ENCODE data around the gene PCDHB16. TPM values are rescaled to one million over a fixed set of nuclear protein-coding genes. Genes with fewer than 3 reads are reported as not detected.
A peak's percentile ranks its signal among the peaks of the same experiment; 100 is the strongest.
"Not testable (repeated sequence)": the region's sequence is repeated elsewhere in the genome, so short reads cannot be mapped to it uniquely, and the experiment has no call there.

Gene PCDHB16
- total RNA-seq, 1 donor from 2014 or later, result 6.1 TPM

GRCh38 chr5:141186897-141187512 lies 4.8 kb downstream of the PCDHB16 start, which contains the start of gene PCDHB9:
PCDHB9 (plus strand) TSS chr5:141187161; CDS start chr5:141187319, 158 bp downstream.
- peak within 1 kb of the TSS; percentile 44 for H3K4me3 Mint-ChIP-seq (ENCODE audit: unreplicated experiment)
- peaks cover 53% of the 10 kb centered on the region for H3K9me3 Mint-ChIP-seq (ENCODE audit: low read depth)
- no peaks in the 10 kb centered on the region for H3K27me3 Mint-ChIP-seq (ENCODE audit: low read depth)
- no peaks in the 10 kb centered on the region for H3K4me1 Mint-ChIP-seq (ENCODE audit: low read depth)
- DNase-seq (ENCODE audit: low spot score), result no peak
- no peak within 1 kb of the TSS for H3K27ac Mint-ChIP-seq (ENCODE audit: unreplicated experiment)
- peak; percentile 60 for TF ChIP-seq CTCF (IDR thresholded peaks at IDR 0.05)
- peaks cover 43% of the 10 kb centered on the region for H3K36me3 Mint-ChIP-seq (ENCODE audit: low read depth)

- not testable (repeated sequence) for H3K27me3 Mint-ChIP-seq (ENCODE audit: low read depth); H3K4me1 Mint-ChIP-seq (ENCODE audit: low read depth); H3K27ac Mint-ChIP-seq (ENCODE audit: unreplicated experiment); DNase-seq (ENCODE audit: low spot score); H3K4me3 Mint-ChIP-seq (ENCODE audit: unreplicated experiment)
- Mint-ChIP-seq H3K9me3 (ENCODE audit: low read depth) (peaks cover 53% of the 10 kb centered on the region), H3K36me3 (ENCODE audit: low read depth) (peaks cover 34% of the 10 kb centered on the region)
These were observed 6.5 kb downstream of the PCDHB16 start for GRCh38 chr5:141188682-141189081.

- Mint-ChIP-seq H3K9me3 (ENCODE audit: low read depth) (peaks cover 52% of the 10 kb centered on the region), H3K36me3 (ENCODE audit: low read depth) (peaks cover 34% of the 10 kb centered on the region)
- H3K4me3 Mint-ChIP-seq (ENCODE audit: unreplicated experiment); H3K27me3 Mint-ChIP-seq (ENCODE audit: low read depth); DNase-seq (ENCODE audit: low spot score); H3K4me1 Mint-ChIP-seq (ENCODE audit: low read depth); H3K27ac Mint-ChIP-seq (ENCODE audit: unreplicated experiment): not testable (repeated sequence)
These were observed 6.9 kb downstream of the PCDHB16 start for GRCh38 chr5:141189131-141189530.

- peaks cover 26% of the 10 kb centered on the region for H3K36me3 Mint-ChIP-seq (ENCODE audit: low read depth)
- H3K27me3 Mint-ChIP-seq (ENCODE audit: low read depth), result no peaks in the 10 kb centered on the region
- H3K4me3 Mint-ChIP-seq (ENCODE audit: unreplicated experiment), result peak within 1 kb of the TSS; percentile 55
- TF ChIP-seq CTCF (IDR thresholded peaks at IDR 0.05), result peak; percentile 68
- H3K4me1 Mint-ChIP-seq (ENCODE audit: low read depth), result peaks cover 3% of the 10 kb centered on the region
- no peak within 1 kb of the TSS for H3K27ac Mint-ChIP-seq (ENCODE audit: unreplicated experiment)
- no peak for DNase-seq (ENCODE audit: low spot score)
- peaks cover 47% of the 10 kb centered on the region for H3K9me3 Mint-ChIP-seq (ENCODE audit: low read depth)
These were observed 10.0 kb downstream of the PCDHB16 start, which contains the start of gene PCDHB10 for GRCh38 chr5:141192110-141192725. PCDHB10 (plus strand) TSS chr5:141192353; CDS start chr5:141192553, 200 bp downstream.

- H3K4me3 Mint-ChIP-seq (ENCODE audit: unreplicated experiment); H3K4me1 Mint-ChIP-seq (ENCODE audit: low read depth); H3K27me3 Mint-ChIP-seq (ENCODE audit: low read depth); DNase-seq (ENCODE audit: low spot score); H3K27ac Mint-ChIP-seq (ENCODE audit: unreplicated experiment): not testable (repeated sequence)
- peaks cover 56% of the 10 kb centered on the region for H3K9me3 Mint-ChIP-seq (ENCODE audit: low read depth)
- peaks cover 22% of the 10 kb centered on the region for H3K36me3 Mint-ChIP-seq (ENCODE audit: low read depth)
These were observed 12.1 kb downstream of the PCDHB16 start for GRCh38 chr5:141194332-141194731.

GRCh38 chr5:141196363-141196762 lies 14.2 kb downstream of the PCDHB16 start:
- H3K4me3 Mint-ChIP-seq (ENCODE audit: unreplicated experiment), result no peak overlapping the region
- no peak overlapping the region for H3K27ac Mint-ChIP-seq (ENCODE audit: unreplicated experiment)
- no peak for TF ChIP-seq CTCF (IDR thresholded peaks at IDR 0.05)
- peaks cover 27% of the 10 kb centered on the region for H3K36me3 Mint-ChIP-seq (ENCODE audit: low read depth)
- peaks cover 70% of the 10 kb centered on the region for H3K9me3 Mint-ChIP-seq (ENCODE audit: low read depth)
- peaks cover 3% of the 10 kb centered on the region for H3K4me1 Mint-ChIP-seq (ENCODE audit: low read depth)
- no peak for DNase-seq (ENCODE audit: low spot score)
- no peaks in the 10 kb centered on the region for H3K27me3 Mint-ChIP-seq (ENCODE audit: low read depth)
